ENCODE measurements around the gene PCCB.

- TF ChIP-seq CTCF (IDR thresholded peaks at IDR 0.05; ENCODE audit: low read depth, low read length), result no peak
- TF ChIP-seq EZH2phosphoT487 (IDR thresholded peaks at IDR 0.05; ENCODE audit: low read depth), result no peak
Measured at GRCh38 chr3:136343873-136344555, 93.9 kb downstream of the PCCB start.

Measured in OCI-LY3 (cell line).